Cortex of kidney (tissue), 1 donor: ENCODE results near the gene PSMD2.
"Not testable (repeated sequence)": the region's sequence is repeated elsewhere in the genome, so short reads cannot be mapped to it uniquely, and the experiment has no call there.

Source experiments
- DNase-seq: peaks from one replicate; lab custom pipeline; 2025; lab: John Stamatoyannopoulos, UW

The PSMD2 gene

GRCh38 chr3:184339451-184340135, 40.6 kb downstream of the PSMD2 start:
- DNase-seq = not testable (repeated sequence)

- DNase-seq = no peak
Measured at GRCh38 chr3:184341925-184342324, 42.9 kb downstream of the PSMD2 start.

- DNase-seq = no peak
Measured at GRCh38 chr3:184343200-184343876, 44.3 kb downstream of the PSMD2 start.

GRCh38 chr3:184344579-184345316, 45.7 kb downstream of the PSMD2 start:
- no peak for DNase-seq

GRCh38 chr3:184345317-184346144, 46.5 kb downstream of the PSMD2 start:
- DNase-seq = no peak

- DNase-seq = no peak
Measured at GRCh38 chr3:184346480-184347190, 47.6 kb downstream of the PSMD2 start.

GRCh38 chr3:184347321-184348056, 48.4 kb downstream of the PSMD2 start:
- no peak for DNase-seq

- DNase-seq = no peak
Measured at GRCh38 chr3:184348057-184348382, 49.0 kb downstream of the PSMD2 start.

GRCh38 chr3:184349563-184350470, 50.8 kb downstream of the PSMD2 start:
- no peak for DNase-seq

- no peak for DNase-seq
Measured at GRCh38 chr3:184350618-184351017, 51.6 kb downstream of the PSMD2 start.

- DNase-seq = no peak
Measured at GRCh38 chr3:184351511-184352148, 52.6 kb downstream of the PSMD2 start.

- DNase-seq = no peak
Measured at GRCh38 chr3:184352149-184352785, 53.2 kb downstream of the PSMD2 start.

GRCh38 chr3:184352897-184353545, 54.0 kb downstream of the PSMD2 start:
- no peak for DNase-seq

- DNase-seq = no peak
Measured at GRCh38 chr3:184353546-184353941, 54.5 kb downstream of the PSMD2 start.

GRCh38 chr3:184354121-184354728, 55.2 kb downstream of the PSMD2 start:
- no peak for DNase-seq

- no peak for DNase-seq
Measured at GRCh38 chr3:184354754-184355153, 55.7 kb downstream of the PSMD2 start.

GRCh38 chr3:184355261-184356040, 56.4 kb downstream of the PSMD2 start:
- no peak for DNase-seq
